Colonic mucosa (tissue), 4 donors: ENCODE measurements around the gene ZMIZ1. TPM values are rescaled to one million over a fixed set of nuclear protein-coding genes. Genes with fewer than 3 reads are reported as not detected.

ENCODE experiments used
- DNase-seq: peaks from one replicate; pipeline ENCODE4 v3.0.0-alpha.2; 2020
- H3K27ac ChIP-seq: fragments of 200-600 bp; one replicate; pipeline ENCODE4 v1.8.0; 2021
- H3K27me3 ChIP-seq: fragments of 200-600 bp; one replicate; pipeline ENCODE4 v1.8.0; 2021
- H3K36me3 ChIP-seq: fragments of 200-600 bp; one replicate; pipeline ENCODE4 v1.8.0; 2021
- H3K4me1 ChIP-seq: fragments of 200-600 bp; one replicate; pipeline ENCODE4 v1.8.0; 2021; ENCODE audit warnings: mild to moderate bottlenecking
- H3K4me3 ChIP-seq: fragments of 200-600 bp; one replicate; pipeline ENCODE4 v1.8.0; 2021
- H3K9ac ChIP-seq, 2 donors: one replicate each; pipeline ENCODE4 v1.7.0; 2013; ENCODE audit warnings: control low read depth in 2 of 2, low read depth in 2 of 2, low read length in 2 of 2
- H3K9me3 ChIP-seq: fragments of 200-600 bp; one replicate; pipeline ENCODE4 v1.8.0; 2021
- intact Hi-C: fragments of 100-400 bp; cut with DNase I; formaldehyde crosslinking; loops from one replicate; pipeline ENCODE4 v1.14.1; 2022
- total RNA-seq, 2 donors: library from RNA; stranded (reverse); fragmentation: NEBNext Ultra II Directional in 1 of 2; extraction: Animal tissue kit (Norgen Biotek cat#: 25700) in 1 of 2; gene quantifications; one replicate each; pipeline ENCODE4 v1.2.1, GENCODE V29; 2021
- TF ChIP-seq, protein P1 (sequence below): fragments of 200-600 bp; IDR thresholded peaks from one replicate; pipeline ENCODE4 v1.8.0; 2022; ENCODE audit warnings: antibody characterized with exemption, mild to moderate bottlenecking
- donor health status: healthy.
- donor health status: DM: no; HTN: no; CAD: no.
- donor health status: DM: no; HTN: no; CAD: no.

The ZMIZ1 gene
- total RNA-seq, 2 donors from 2014 or later, result 51.0 to 54.0 TPM

DNA sequence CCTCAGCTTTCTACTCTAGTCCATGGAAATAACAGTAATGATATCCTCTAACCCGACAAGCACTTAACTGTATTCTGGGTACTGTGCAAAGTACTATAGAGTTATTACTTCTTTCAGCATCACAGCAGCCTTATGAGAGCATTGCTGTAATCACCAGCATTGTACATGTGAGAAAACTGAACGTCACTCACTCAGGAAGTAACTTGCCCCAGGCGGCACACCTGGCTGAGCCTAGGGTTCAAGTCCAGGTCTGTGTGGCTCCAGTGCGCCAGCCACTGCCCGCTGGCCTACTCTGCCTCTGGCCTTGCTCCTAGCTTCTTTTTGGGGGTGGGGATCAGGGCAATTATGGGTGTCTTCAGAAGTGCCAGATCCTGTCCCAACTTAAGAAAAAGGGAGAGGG is 50.5 kb downstream of the ZMIZ1 start:
- H3K4me1 ChIP-seq, result no peaks in the 10 kb centered on the region
- H3K36me3 ChIP-seq, result no peaks in the 10 kb centered on the region
- H3K9ac ChIP-seq, result no peak overlapping the region

DNA sequence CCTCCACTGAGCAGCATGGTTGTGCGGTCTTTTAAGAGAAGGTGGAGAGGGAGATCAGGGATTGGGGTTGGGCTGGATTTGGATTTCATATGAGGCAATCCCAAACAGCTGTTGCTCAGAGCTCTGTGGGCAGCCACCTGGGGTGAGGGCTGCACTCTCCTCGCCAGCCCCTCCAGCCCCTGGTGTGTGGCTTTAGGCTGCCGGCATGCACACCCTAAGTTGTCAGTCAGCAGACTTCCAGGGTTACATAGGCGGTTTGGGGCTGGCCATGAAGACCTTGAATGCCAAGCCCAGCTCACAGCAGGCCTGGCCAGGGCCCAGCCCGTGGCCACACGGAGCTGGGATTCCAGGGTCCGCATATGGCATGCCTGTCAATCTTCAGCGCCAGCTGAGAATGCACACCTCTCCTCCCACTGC is 54.8 kb downstream of the ZMIZ1 start:
- Histone ChIP-seq H3K4me1 (peaks cover 4% of the 10 kb centered on the region), H3K9me3 (no peaks in the 10 kb centered on the region), H3K36me3 (no peaks in the 10 kb centered on the region), H3K4me3 (no peak overlapping the region), H3K27ac (no peak overlapping the region), H3K9ac (no peak overlapping the region), H3K27me3 (no peaks in the 10 kb centered on the region)
- TF ChIP-seq, protein P1, sequence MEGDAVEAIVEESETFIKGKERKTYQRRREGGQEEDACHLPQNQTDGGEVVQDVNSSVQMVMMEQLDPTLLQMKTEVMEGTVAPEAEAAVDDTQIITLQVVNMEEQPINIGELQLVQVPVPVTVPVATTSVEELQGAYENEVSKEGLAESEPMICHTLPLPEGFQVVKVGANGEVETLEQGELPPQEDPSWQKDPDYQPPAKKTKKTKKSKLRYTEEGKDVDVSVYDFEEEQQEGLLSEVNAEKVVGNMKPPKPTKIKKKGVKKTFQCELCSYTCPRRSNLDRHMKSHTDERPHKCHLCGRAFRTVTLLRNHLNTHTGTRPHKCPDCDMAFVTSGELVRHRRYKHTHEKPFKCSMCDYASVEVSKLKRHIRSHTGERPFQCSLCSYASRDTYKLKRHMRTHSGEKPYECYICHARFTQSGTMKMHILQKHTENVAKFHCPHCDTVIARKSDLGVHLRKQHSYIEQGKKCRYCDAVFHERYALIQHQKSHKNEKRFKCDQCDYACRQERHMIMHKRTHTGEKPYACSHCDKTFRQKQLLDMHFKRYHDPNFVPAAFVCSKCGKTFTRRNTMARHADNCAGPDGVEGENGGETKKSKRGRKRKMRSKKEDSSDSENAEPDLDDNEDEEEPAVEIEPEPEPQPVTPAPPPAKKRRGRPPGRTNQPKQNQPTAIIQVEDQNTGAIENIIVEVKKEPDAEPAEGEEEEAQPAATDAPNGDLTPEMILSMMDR, result no peak
- intact Hi-C loops, result no loop called here
- DNase-seq, result no peak

More for the DNA sequence above, 50.5 kb downstream of the ZMIZ1 start:
- no peaks in the 10 kb centered on the region for H3K9me3 ChIP-seq
- no peaks in the 10 kb centered on the region for H3K27me3 ChIP-seq
- DNase-seq, result no peak
- intact Hi-C loops, result no loop called here
- H3K27ac ChIP-seq, result no peak overlapping the region
- TF ChIP-seq, protein P1, result no peak
- H3K4me3 ChIP-seq, result no peak overlapping the region

DNA sequence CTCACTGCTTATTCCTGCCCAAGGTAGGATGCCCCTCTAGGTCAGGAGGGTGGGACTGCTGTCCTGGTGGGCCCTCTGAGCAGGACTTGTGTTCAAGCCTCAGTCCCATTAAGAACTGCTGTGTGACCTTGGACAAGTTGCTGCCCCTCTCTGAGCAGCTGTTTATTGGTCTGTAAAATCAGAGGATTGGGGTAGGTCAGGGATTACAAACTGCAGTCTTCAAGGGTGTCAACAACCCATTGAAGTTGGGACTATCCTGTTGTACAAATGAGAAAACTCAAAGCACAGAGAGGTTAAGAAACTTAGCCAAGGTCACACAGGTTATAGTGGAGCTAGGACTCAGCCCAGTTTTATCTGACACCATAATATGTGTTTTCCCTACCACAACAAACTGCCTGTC is 55.3 kb downstream of the ZMIZ1 start:
- no peaks in the 10 kb centered on the region for H3K27me3 ChIP-seq
- no peak overlapping the region for H3K4me3 ChIP-seq
- intact Hi-C loops, result no loop called here
- no peaks in the 10 kb centered on the region for H3K9me3 ChIP-seq
- TF ChIP-seq, protein P1, result no peak
- no peaks in the 10 kb centered on the region for H3K36me3 ChIP-seq
- no peak overlapping the region for H3K27ac ChIP-seq
- H3K9ac ChIP-seq, result no peak overlapping the region
- no peak for DNase-seq
- H3K4me1 ChIP-seq, result peaks cover 6% of the 10 kb centered on the region

DNA sequence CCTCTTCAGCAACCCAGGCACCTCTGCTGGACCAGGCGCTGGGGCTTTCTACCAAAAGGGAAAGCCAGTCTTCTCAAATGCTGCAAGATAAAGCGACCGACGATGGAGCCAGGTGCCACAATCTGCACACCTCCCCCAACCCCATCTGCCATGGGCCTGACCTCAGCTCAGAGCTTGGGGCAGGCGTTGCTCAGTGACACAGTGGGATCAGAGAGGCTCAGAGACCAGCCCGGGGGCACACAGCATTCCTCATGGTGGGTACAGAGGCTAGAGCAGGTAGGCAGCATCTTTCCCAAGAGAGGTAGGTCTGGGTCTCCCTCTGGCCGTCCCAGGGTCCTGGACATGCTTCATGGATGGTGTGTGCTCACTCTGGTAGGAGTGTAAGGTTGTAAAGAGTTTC is 56.3 kb downstream of the ZMIZ1 start:
- Histone ChIP-seq H3K9me3 (no peaks in the 10 kb centered on the region), H3K27me3 (no peaks in the 10 kb centered on the region), H3K36me3 (no peaks in the 10 kb centered on the region), H3K4me3 (no peak overlapping the region), H3K27ac (no peak overlapping the region), H3K9ac (no peak overlapping the region), H3K4me1 (peaks cover 6% of the 10 kb centered on the region)
- DNase-seq, result no peak
- TF ChIP-seq, protein P1, result no peak
- intact Hi-C loops, result no loop called here

DNA sequence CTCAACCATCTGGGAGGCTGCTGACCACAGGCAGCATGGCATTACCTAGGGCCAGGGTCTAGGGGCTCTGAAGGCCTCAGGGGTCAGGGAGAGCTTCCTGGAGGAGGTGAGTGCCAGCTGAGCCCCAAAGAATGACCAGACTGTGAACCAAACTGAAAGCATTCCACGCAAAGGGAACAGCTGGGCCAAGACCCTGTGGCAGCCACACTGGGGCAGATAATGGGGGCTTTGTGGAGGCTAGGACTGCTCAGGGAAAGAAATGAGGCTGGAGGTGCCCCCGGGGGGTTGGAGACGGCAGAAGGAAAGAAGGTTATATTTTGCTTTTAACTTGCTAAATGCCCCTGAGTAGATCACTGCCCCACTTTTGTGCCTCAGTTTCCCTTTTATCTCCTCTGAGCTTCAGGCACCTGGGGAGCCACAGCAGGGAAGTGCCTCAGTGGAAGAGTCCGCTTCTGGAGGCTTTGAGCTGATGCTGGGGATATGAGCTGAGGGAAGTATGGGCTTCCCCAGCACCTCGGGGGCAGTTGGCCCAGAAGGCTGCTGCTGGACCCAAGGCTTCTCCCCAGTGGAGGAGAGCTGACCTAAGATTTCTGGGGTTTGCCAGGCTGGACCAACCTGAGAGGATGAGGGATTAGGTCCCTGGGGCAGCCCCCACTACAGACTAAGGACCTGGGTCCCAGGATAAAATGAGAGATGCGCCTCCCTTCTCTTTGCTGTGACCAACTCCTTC is 57.8 kb downstream of the ZMIZ1 start:
- intact Hi-C loops, result no loop called here
- TF ChIP-seq, protein P1, result no peak
- no peaks in the 10 kb centered on the region for H3K36me3 ChIP-seq
- H3K27me3 ChIP-seq, result no peaks in the 10 kb centered on the region
- no peak overlapping the region for H3K9ac ChIP-seq
- H3K27ac ChIP-seq, result no peak overlapping the region
- DNase-seq, result no peak
- H3K4me3 ChIP-seq, result no peak overlapping the region
- H3K9me3 ChIP-seq, result no peaks in the 10 kb centered on the region
- H3K4me1 ChIP-seq, result peaks cover 6% of the 10 kb centered on the region
